Activated CD4-positive, alpha-beta T cell treated with anti-CD3 and anti-CD28 coated beads, Interleukin-2, amount 50 U/mL, for 48 hours (primary cell): Measurements from ENCODE around the gene KLHL21.

Source experiments
- DNase-seq, 2 experiments: peaks; one replicate each; pipeline ENCODE4 v3.0.0-alpha.2; 2020

Gene KLHL21

GRCh38 chr1:6546326-6546725 is 56.3 kb downstream of the KLHL21 start:
- no peak for DNase-seq

GRCh38 chr1:6545276-6546112 is 57.2 kb downstream of the KLHL21 start:
- no peak for DNase-seq

- no peak for DNase-seq
These were observed 57.8 kb downstream of the KLHL21 start for GRCh38 chr1:6544831-6545230.
